Measurements from ENCODE around the gene PPDPF.

PPDPF gene

DNA sequence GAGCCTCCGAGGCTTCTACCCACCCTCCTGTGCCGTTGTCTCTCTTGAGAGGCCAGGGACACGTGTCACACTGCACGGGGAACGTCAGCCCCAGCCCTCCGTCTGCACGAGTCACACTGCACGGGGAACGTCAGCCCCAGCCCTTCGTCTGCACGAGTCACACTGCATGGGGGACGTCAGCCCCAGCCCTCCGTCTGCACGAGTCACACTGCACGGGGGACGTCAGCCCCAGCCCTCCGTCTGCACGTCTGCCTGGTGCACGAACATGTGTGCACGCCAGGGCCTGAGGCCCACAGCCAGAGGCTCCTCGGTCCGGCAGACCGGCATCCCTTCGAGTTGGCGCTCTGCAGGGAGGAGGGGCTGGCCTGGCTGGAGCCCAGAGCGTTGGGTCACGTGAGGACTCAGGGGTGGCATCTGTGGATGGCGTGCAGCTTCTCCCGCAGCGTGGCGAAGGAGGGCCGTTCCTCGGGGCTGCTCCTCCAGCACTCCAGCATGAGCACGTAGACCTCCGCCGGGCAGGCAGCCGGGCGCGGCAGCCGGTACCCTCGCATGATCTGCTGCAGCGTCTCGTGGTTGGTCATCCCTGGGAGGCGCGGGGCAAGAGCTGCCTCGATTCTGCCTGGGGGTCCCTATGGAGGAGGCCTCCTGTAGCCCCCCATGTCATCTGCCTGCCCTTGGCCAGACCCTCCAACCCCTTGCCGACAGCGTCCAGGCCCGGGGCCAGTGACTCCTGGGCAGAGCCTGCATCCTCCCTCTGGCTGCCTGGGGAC lies 20.0 kb downstream of the PPDPF start:
- Histone ChIP-seq H3K9me3 (ENCODE audit: low read depth, low read length) (no peaks in the 10 kb centered on the region), H3K4me3 (no peak overlapping the region), H3K9ac (ENCODE audit: insufficient read length) (no peak overlapping the region), H3K27ac (no peak overlapping the region), H3K36me3 (ENCODE audit: insufficient read depth, low read length) (no peaks in the 10 kb centered on the region)
- TF ChIP-seq FOXP2 (optimal IDR thresholded peaks at IDR 0.05; ENCODE audit: control extremely low read depth, extremely low read length, insufficient read depth) (no peak), EZH2 (IDR thresholded peaks at IDR 0.05) (no peak), POLR2AphosphoS5 (IDR thresholded peaks at IDR 0.05; ENCODE audit: borderline replicate concordance, low read depth, low read length) (no peak)
- no peak for DNase-seq (ENCODE audit: low read depth, low spot score)

GRCh38 chr20:63541371-63541770 lies 20.8 kb downstream of the PPDPF start:
- no peak overlapping the region for H3K27ac ChIP-seq
- H3K9me3 ChIP-seq (ENCODE audit: low read depth, low read length), result no peaks in the 10 kb centered on the region
- TF ChIP-seq EZH2 (IDR thresholded peaks at IDR 0.05) (no peak), FOXP2 (optimal IDR thresholded peaks at IDR 0.05; ENCODE audit: control extremely low read depth, extremely low read length, insufficient read depth) (no peak), POLR2AphosphoS5 (IDR thresholded peaks at IDR 0.05; ENCODE audit: borderline replicate concordance, low read depth, low read length) (no peak)
- H3K4me3 ChIP-seq, result no peak overlapping the region
- H3K9ac ChIP-seq (ENCODE audit: insufficient read length), result no peak overlapping the region
- DNase-seq (ENCODE audit: low read depth, low spot score), result no peak
- no peaks in the 10 kb centered on the region for H3K36me3 ChIP-seq (ENCODE audit: insufficient read depth, low read length)

DNA sequence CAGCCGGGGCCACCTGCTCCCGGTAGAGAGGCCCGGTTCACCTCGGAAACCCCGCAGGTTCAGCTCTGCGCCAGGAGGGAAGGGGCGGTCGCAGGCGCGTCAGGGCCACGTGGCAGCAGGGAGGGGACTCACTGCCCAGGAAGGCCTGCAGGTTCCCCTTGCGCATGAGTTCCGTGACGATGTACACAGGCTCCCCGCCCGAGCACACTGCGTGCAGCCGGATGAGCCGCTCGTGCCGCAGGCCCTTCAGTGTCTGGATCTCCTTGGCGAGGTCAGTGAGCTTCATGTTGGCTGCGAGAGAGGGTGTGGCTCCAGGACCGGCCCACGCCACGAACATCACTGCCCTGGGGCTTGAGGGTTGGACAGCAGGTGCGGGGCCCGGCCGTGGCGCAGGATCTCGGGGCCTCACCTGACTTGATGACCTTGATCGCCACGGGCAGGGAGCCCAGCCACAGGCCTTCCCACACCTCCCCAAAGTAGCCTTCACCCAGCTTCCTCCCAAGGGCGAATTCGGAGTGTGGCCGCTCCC lies 21.5 kb downstream of the PPDPF start:
- Histone ChIP-seq H3K36me3 (ENCODE audit: insufficient read depth, low read length) (no peaks in the 10 kb centered on the region), H3K9ac (ENCODE audit: insufficient read length) (no peak overlapping the region), H3K27ac (no peak overlapping the region), H3K9me3 (ENCODE audit: low read depth, low read length) (no peaks in the 10 kb centered on the region), H3K4me3 (no peak overlapping the region)
- TF ChIP-seq FOXP2 (optimal IDR thresholded peaks at IDR 0.05; ENCODE audit: control extremely low read depth, extremely low read length, insufficient read depth) (no peak), EZH2 (IDR thresholded peaks at IDR 0.05) (no peak)
- no peak for DNase-seq (ENCODE audit: low read depth, low spot score)

- Histone ChIP-seq H3K27ac (no peak overlapping the region), H3K9me3 (ENCODE audit: low read depth, low read length) (no peaks in the 10 kb centered on the region), H3K4me3 (no peak overlapping the region), H3K36me3 (ENCODE audit: insufficient read depth, low read length) (no peaks in the 10 kb centered on the region), H3K9ac (ENCODE audit: insufficient read length) (no peak overlapping the region)
- no peak for TF ChIP-seq EZH2 (IDR thresholded peaks at IDR 0.05)
- no peak for TF ChIP-seq POLR2AphosphoS5 (IDR thresholded peaks at IDR 0.05; ENCODE audit: borderline replicate concordance, low read depth, low read length)
- no peak for TF ChIP-seq FOXP2 (optimal IDR thresholded peaks at IDR 0.05; ENCODE audit: control extremely low read depth, extremely low read length, insufficient read depth)
- no peak for DNase-seq (ENCODE audit: low read depth, low spot score)
Observed at GRCh38 chr20:63542696-63543095, 22.1 kb downstream of the PPDPF start.

DNA sequence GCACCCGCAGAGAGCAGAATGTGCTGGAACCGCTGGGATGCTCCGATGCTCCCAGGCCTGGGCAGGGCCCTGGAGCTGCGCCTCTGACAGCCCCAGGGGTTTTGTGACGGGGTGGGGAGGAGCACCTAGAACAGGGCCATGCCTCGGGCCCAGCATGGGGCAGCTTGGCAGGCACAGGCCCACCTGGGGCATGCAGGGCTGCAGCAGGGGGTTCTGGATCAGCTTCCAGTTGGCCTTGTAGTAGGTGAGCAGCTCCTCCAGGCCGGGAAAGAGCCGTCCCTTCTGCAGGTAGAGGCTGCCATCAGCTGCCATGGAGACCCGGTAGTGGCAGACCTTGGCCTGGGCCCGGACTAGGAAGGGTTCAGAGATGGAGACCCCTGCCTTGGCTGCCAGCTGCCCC lies 22.6 kb downstream of the PPDPF start:
- no peak overlapping the region for H3K9ac ChIP-seq (ENCODE audit: insufficient read length)
- TF ChIP-seq POLR2AphosphoS5 (IDR thresholded peaks at IDR 0.05; ENCODE audit: borderline replicate concordance, low read depth, low read length), result no peak
- no peak for TF ChIP-seq EZH2 (IDR thresholded peaks at IDR 0.05)
- no peak for TF ChIP-seq FOXP2 (optimal IDR thresholded peaks at IDR 0.05; ENCODE audit: control extremely low read depth, extremely low read length, insufficient read depth)
- H3K27ac ChIP-seq, result no peak overlapping the region
- no peak for DNase-seq (ENCODE audit: low read depth, low spot score)
- no peaks in the 10 kb centered on the region for H3K36me3 ChIP-seq (ENCODE audit: insufficient read depth, low read length)
- H3K4me3 ChIP-seq, result no peak overlapping the region
- H3K9me3 ChIP-seq (ENCODE audit: low read depth, low read length), result no peaks in the 10 kb centered on the region

- no peak overlapping the region for H3K27ac ChIP-seq
- H3K36me3 ChIP-seq (ENCODE audit: insufficient read depth, low read length), result no peaks in the 10 kb centered on the region
Observed at GRCh38 chr20:63543733-63544132, 23.2 kb downstream of the PPDPF start.

DNA sequence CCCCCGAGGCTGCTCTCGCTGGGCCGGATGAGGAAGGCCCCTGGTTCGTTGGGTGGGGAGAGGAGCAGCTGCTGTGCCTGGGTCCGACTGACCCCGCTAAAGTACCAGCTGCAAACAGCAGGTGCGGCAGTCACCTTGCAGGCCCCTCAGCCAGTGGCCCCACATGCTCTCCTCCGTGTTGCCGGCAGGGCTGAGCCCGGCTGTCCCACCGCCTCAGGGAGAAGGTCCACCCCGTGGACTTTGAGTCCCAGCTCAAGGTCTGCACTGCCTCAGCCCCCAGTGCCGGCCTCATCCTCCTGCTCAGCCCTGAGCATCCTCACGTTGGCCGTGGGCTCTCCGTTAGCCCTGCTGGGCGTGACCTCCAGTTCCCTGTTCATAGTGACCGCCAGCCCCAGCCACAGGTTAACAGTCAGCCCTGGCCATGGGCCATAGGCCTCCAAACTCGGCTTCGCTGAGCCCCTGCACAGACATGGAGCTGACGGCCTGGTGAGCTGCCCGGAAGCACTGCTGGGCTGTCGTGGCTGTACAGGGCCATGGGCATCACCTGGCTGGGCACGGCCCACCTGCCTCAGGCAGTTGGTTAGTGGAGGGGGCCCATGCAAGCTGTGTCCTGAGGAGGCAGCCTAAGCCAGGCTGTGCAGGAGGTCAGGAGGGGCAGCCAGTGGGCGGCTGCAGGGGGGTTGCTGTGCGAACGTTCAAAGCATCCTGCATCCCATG lies 23.8 kb downstream of the PPDPF start:
- no peaks in the 10 kb centered on the region for H3K9me3 ChIP-seq (ENCODE audit: low read depth, low read length)
- TF ChIP-seq EZH2 (IDR thresholded peaks at IDR 0.05), result no peak
- no peak for TF ChIP-seq FOXP2 (optimal IDR thresholded peaks at IDR 0.05; ENCODE audit: control extremely low read depth, extremely low read length, insufficient read depth)
- no peak for TF ChIP-seq POLR2AphosphoS5 (IDR thresholded peaks at IDR 0.05; ENCODE audit: borderline replicate concordance, low read depth, low read length)
- no peaks in the 10 kb centered on the region for H3K36me3 ChIP-seq (ENCODE audit: insufficient read depth, low read length)
- H3K27ac ChIP-seq, result no peak overlapping the region
- H3K4me3 ChIP-seq, result no peak overlapping the region
- no peak overlapping the region for H3K9ac ChIP-seq (ENCODE audit: insufficient read length)
- no peak for DNase-seq (ENCODE audit: low read depth, low spot score)

More at GRCh38 chr20:63543733-63544132, 23.2 kb downstream of the PPDPF start:
- no peak for DNase-seq (ENCODE audit: low read depth, low spot score)
- Histone ChIP-seq H3K4me3 (no peak overlapping the region), H3K9ac (ENCODE audit: insufficient read length) (no peak overlapping the region), H3K9me3 (ENCODE audit: low read depth, low read length) (no peaks in the 10 kb centered on the region)
- TF ChIP-seq POLR2AphosphoS5 (IDR thresholded peaks at IDR 0.05; ENCODE audit: borderline replicate concordance, low read depth, low read length) (no peak), EZH2 (IDR thresholded peaks at IDR 0.05) (no peak), FOXP2 (optimal IDR thresholded peaks at IDR 0.05; ENCODE audit: control extremely low read depth, extremely low read length, insufficient read depth) (no peak)

GRCh38 chr20:63544958-63545516 lies 24.5 kb downstream of the PPDPF start:
- DNase-seq (ENCODE audit: low read depth, low spot score), result no peak
- no peaks in the 10 kb centered on the region for H3K36me3 ChIP-seq (ENCODE audit: insufficient read depth, low read length)
- H3K27ac ChIP-seq, result no peak overlapping the region
- no peak for TF ChIP-seq FOXP2 (optimal IDR thresholded peaks at IDR 0.05; ENCODE audit: control extremely low read depth, extremely low read length, insufficient read depth)
- TF ChIP-seq EZH2 (IDR thresholded peaks at IDR 0.05), result no peak
- TF ChIP-seq POLR2AphosphoS5 (IDR thresholded peaks at IDR 0.05; ENCODE audit: borderline replicate concordance, low read depth, low read length), result no peak
- H3K4me3 ChIP-seq, result no peak overlapping the region
- no peaks in the 10 kb centered on the region for H3K9me3 ChIP-seq (ENCODE audit: low read depth, low read length)
- H3K9ac ChIP-seq (ENCODE audit: insufficient read length), result no peak overlapping the region

Data from SK-N-MC (cell line).